A549 (cell line): ENCODE measurements around the gene ARPC2. TPM values are rescaled to one million over a fixed set of nuclear protein-coding genes. Genes with fewer than 3 reads are reported as not detected.

Experiments
- ATAC-seq, 2 experiments: fragments of 200-7000 bp in 1 of 2; fragments of >200 bp in 1 of 2; cut with Nextera tagmentation in 1 of 2; cut with Tn5 transposase in 1 of 2; 3 replicates each; pipeline versions ENCODE4 v1.8.0 to v1.9.1; 2018 to 2020; ENCODE audit warnings: mild to moderate bottlenecking in 1 of 2, moderate library complexity in 1 of 2
- CTCF ChIA-PET: fragments of 300-600 bp; sonication (Branson Sonifier 250); formaldehyde crosslinking; extraction: SDS; loops from one replicate; lab custom pipeline; 2021; ENCODE audit warnings: antibody characterized with exemption, inconsistent platforms; lab: Yijun Ruan, JAX
- POLR2A ChIA-PET: fragments of 350-600 bp; formaldehyde crosslinking; extraction: SDS; loops from one replicate; lab custom pipeline; 2021; ENCODE audit warnings: antibody characterized with exemption, inconsistent platforms; lab: Yijun Ruan, JAX
- DNase-seq, 2 experiments: peaks; one replicate each; pipeline versions ENCODE4 v3.0.0 to v3.0.0-alpha.2; 2011 to 2016; ENCODE audit warnings: low read depth in 1 of 2, low spot score in 1 of 2
- FAIRE-seq: peaks from 2 replicates; lab custom pipeline; 2011; peaks lifted over from hg19 to GRCh38; lab: Jason Lieb, UNC
- H3K27ac ChIP-seq, 2 experiments: fragments of >200 bp; sonication (Bioruptor Twin); formaldehyde crosslinking; 3 replicates each; pipeline ENCODE4 v1.5.1; 2016 to 2017
- H3K4me1 ChIP-seq: fragments of >200 bp; sonication (Bioruptor Twin); formaldehyde crosslinking; 3 replicates; pipeline ENCODE4 v1.6.1; 2016
- H3K4me2 ChIP-seq: fragments of >200 bp; sonication (Bioruptor Twin); formaldehyde crosslinking; 3 replicates; pipeline ENCODE4 v1.6.1; 2016
- H3K4me3 ChIP-seq: fragments of >200 bp; sonication (Bioruptor Twin); formaldehyde crosslinking; 3 replicates; pipeline ENCODE4 v1.5.1; 2016
- H3K9me3 ChIP-seq: fragments of >200 bp; sonication (Bioruptor Twin); formaldehyde crosslinking; 3 replicates; pipeline ENCODE4 v1.6.1; 2016
- ATOH8 ChIP-seq: fragments of 250-450 bp; sonication (Bioruptor Pico); IDR thresholded peaks from 2 replicates; pipeline ENCODE4 v1.5.0; 2020; ENCODE audit warnings: low read depth, mild to moderate bottlenecking, moderate library complexity
- CBX2 ChIP-seq: fragments of 200-600 bp; sonication (generic); IDR thresholded peaks from 2 replicates; pipeline ENCODE4 v1.6.1; 2016; ENCODE audit warnings: low read depth, mild to moderate bottlenecking, borderline replicate concordance
- CEBPB ChIP-seq, 2 experiments: fragments of >200 bp in 1 of 2; sonication (Bioruptor Twin) in 1 of 2; formaldehyde crosslinking in 1 of 2; IDR thresholded peaks; 2 replicates each; pipeline ENCODE4 v1.6.1; 2012 to 2016
- CTCF ChIP-seq: fragments of >200 bp; sonication (Bioruptor Twin); formaldehyde crosslinking; IDR thresholded peaks from 3 replicates; pipeline ENCODE4 v1.5.1; 2016
- ELK1 ChIP-seq: fragments of 150-350 bp; IDR thresholded peaks from 2 replicates; pipeline ENCODE4 v1.6.1; 2014; ENCODE audit warnings: low read depth, mild to moderate bottlenecking, low read length
- EP300 ChIP-seq, 2 experiments: fragments of >200 bp; sonication (Bioruptor Twin); formaldehyde crosslinking; IDR thresholded peaks; 2 replicates in 1 of 2; 3 replicates in 1 of 2; pipeline ENCODE4 v1.6.1; 2016 to 2017
- FOXS1 ChIP-seq: fragments of 250-450 bp; sonication (Bioruptor Pico); IDR thresholded peaks from 2 replicates; pipeline ENCODE4 v1.5.0; 2020; ENCODE audit warnings: mild to moderate bottlenecking, moderate library complexity
- GATA3 ChIP-seq: IDR thresholded peaks from 2 replicates; pipeline ENCODE4 v1.6.1; 2012; ENCODE audit warnings: borderline replicate concordance
- HOXB13 ChIP-seq: fragments of 250-450 bp; sonication (Bioruptor Pico); IDR thresholded peaks from 2 replicates; pipeline ENCODE4 v1.5.0; 2020; ENCODE audit warnings: low read depth, mild to moderate bottlenecking, moderate library complexity
- JUN ChIP-seq, 2 experiments: fragments of >200 bp; sonication (Bioruptor Twin); formaldehyde crosslinking; IDR thresholded peaks; 2 replicates in 1 of 2; 3 replicates in 1 of 2; pipeline ENCODE4 v1.6.1; 2016 to 2017
- KDM1A ChIP-seq: fragments of 200-600 bp; sonication (generic); IDR thresholded peaks from 2 replicates; pipeline ENCODE4 v1.6.1; 2016; ENCODE audit warnings: low read depth, mild to moderate bottlenecking
- KDM5A ChIP-seq: fragments of 200-600 bp; sonication (generic); IDR thresholded peaks from 2 replicates; pipeline ENCODE4 v1.6.1; 2016; ENCODE audit warnings: antibody characterized with exemption, mild to moderate bottlenecking
- MAX ChIP-seq: IDR thresholded peaks from 2 replicates; pipeline ENCODE4 v1.6.1; 2012
- NFE2L2 ChIP-seq: fragments of 150-350 bp; conservative IDR thresholded peaks from 2 replicates; pipeline ENCODE4 v1.6.1; 2014; ENCODE audit warnings: low read length
- NPAS2 ChIP-seq: fragments of 250-450 bp; sonication (Bioruptor Pico); IDR thresholded peaks from 2 replicates; pipeline ENCODE4 v1.8.0; 2022; ENCODE audit warnings: mild to moderate bottlenecking, moderate library complexity, borderline replicate concordance
- PBX3 ChIP-seq: IDR thresholded peaks from 2 replicates; pipeline ENCODE4 v1.6.1; 2012
- RARB ChIP-seq: fragments of 250-450 bp; sonication (Bioruptor Pico); IDR thresholded peaks from 2 replicates; pipeline ENCODE4 v1.8.0; 2021; ENCODE audit warnings: mild to moderate bottlenecking, moderate library complexity
- REST ChIP-seq: fragments of 200-600 bp; sonication (generic); IDR thresholded peaks from 2 replicates; pipeline ENCODE4 v1.6.1; 2016; ENCODE audit warnings: antibody characterized with exemption, mild to moderate bottlenecking, moderate library complexity
- RNF2 ChIP-seq: fragments of 200-600 bp; sonication (generic); IDR thresholded peaks from 2 replicates; pipeline ENCODE4 v1.6.1; 2016; ENCODE audit warnings: low read depth, mild to moderate bottlenecking, antibody characterized with exemption, moderate library complexity, borderline replicate concordance
- USF2 ChIP-seq: fragments of 450-650 bp; IDR thresholded peaks from 2 replicates; pipeline ENCODE4 v1.6.1; 2014; ENCODE audit warnings: antibody characterized with exemption
- ZC3H11A ChIP-seq: fragments of 450-650 bp; IDR thresholded peaks from 2 replicates; pipeline ENCODE4 v1.6.1; 2014; ENCODE audit warnings: antibody characterized with exemption, mild to moderate bottlenecking
- WGBS: methylation state at CpG from one replicate; pipeline ENCODE4 v1.1.6; 2017; ENCODE audit errors: missing lambda C conversion rate; 5-methylcytosine and 5-hydroxymethylcytosine counted together
- polyA plus RNA-seq, 4 experiments: library from polyadenylated mRNA; depleted of rRNA in 3 of 4; stranded (reverse); fragments of >200 nt; fragmentation: RNase III in 1 of 4; extraction: RNeasy Plus Mini Kit Qiagen cat#74134 plus additional on column Dnase treatment in 1 of 4; gene quantifications; 2 replicates in 3 of 4; 3 replicates in 1 of 4; pipeline ENCODE4 v1.2.3, GENCODE V29; 2011 to 2017

The ARPC2 gene
- polyA plus RNA-seq, 2 of the 4 experiments (the other 2 are of a cell fraction) = 263 to 374 TPM

GRCh38 chr2:218267259-218267658, 50.3 kb downstream of the ARPC2 start:
- ChIA-PET CTCF (interaction anchor here (0.7 to 1.9 kb wide), 5 partner anchors 8 to 80 kb away, joined by 3 to 8 read pairs (median 4); no protein-coding TSS in a partner anchor), POLR2A (no interaction called here)
- no peak for DNase-seq
- H3K4me2 ChIP-seq = no peak overlapping the region
- WGBS = 99% methylated on average over 6 of the region's 6 CpGs
- H3K27ac ChIP-seq = no peak overlapping the region
- FAIRE-seq = no peak
- no peak for TF ChIP-seq PBX3
- TF ChIP-seq NFE2L2 = no peak
- no peak for TF ChIP-seq NPAS2 (CRISPR knock-in tag)
- TF ChIP-seq CTCF = no peak
- no peak for TF ChIP-seq KDM5A
- TF ChIP-seq CBX2 = no peak
- TF ChIP-seq USF2 = no peak
- TF ChIP-seq ATOH8 = no peak
- no peak for TF ChIP-seq ELK1
- TF ChIP-seq EP300 (IDR thresholded peaks at IDR 0.05) = no peak
- TF ChIP-seq HOXB13 = no peak
- TF ChIP-seq ZC3H11A = no peak
- no peak for TF ChIP-seq FOXS1 (CRISPR knock-in tag)
- TF ChIP-seq KDM1A = no peak
- no peak for TF ChIP-seq GATA3
- peaks cover 16% of the 10 kb centered on the region for H3K4me1 ChIP-seq
- no peaks in the 10 kb centered on the region for H3K9me3 ChIP-seq
- no peak for ATAC-seq
- no peak overlapping the region for H3K4me3 ChIP-seq

GRCh38 chr2:218269900-218270720, 53.1 kb downstream of the ARPC2 start, which contains the start of the genes AAMP and PNKD:
TSS of gene AAMP (minus strand) at chr2:218270137. CDS start at chr2:218270086, 51 bp downstream.
TSS of gene PNKD (plus strand) at chr2:218270519. CDS start at chr2:218270536, 17 bp downstream.
- WGBS = 2% methylated on average over 27 of the region's 64 CpGs
- TF ChIP-seq MAX (peak; percentile 64), PBX3 (peak; percentile 97), RARB (CRISPR knock-in tag) (no peak), KDM5A (peak; percentile 77), RNF2 (no peak), CEBPB (IDR thresholded peaks at IDR 0.05) (0 out of 4 replicates have a peak, but pooled peaks of 1 of the 2 experiments have one; percentile 38), REST (no peak), USF2 (peak; percentile 75), JUN (IDR thresholded peaks at IDR 0.05) (peak; percentile 6 to 59; a peak in 2 of 5 replicates)

More at GRCh38 chr2:218269900-218270720, 53.1 kb downstream of the ARPC2 start, which contains the start of the genes AAMP and PNKD:
- POLR2A ChIA-PET = interaction anchor here (0.7 to 1.6 kb wide), 8 partner anchors 11 to 126 kb away, joined by 3 to 6 read pairs (median 4); partner anchors contain the start of gene CATIP
- H3K4me1 ChIP-seq = peaks cover 25% of the 10 kb centered on the region
- peak within 1 kb of the TSS; percentile 100 for H3K4me2 ChIP-seq
- peak; percentile 88 to 93 for ATAC-seq
- CTCF ChIA-PET = interaction anchor here (1.1 to 6.5 kb wide), 12 partner anchors 14 to 196 kb away, joined by 3 to 105 read pairs (median 7); partner anchors contain the start of gene CATIP
- peak within 1 kb of the TSS; percentile 97 for H3K4me3 ChIP-seq
- no peaks in the 10 kb centered on the region for H3K9me3 ChIP-seq
- DNase-seq = peak; percentile 97 to 99
- H3K27ac ChIP-seq = peak within 1 kb of the TSS; percentile 90 to 92
- FAIRE-seq = no peak
